Upper lobe of left lung (tissue), 6 donors: ENCODE measurements around the gene PPP2R2B. TPM values are rescaled to one million over a fixed set of nuclear protein-coding genes. Genes with fewer than 3 reads are reported as not detected.

Experiments used
- ATAC-seq, 2 donors: fragments of 200-7000 bp; cut with Tn5 transposase; one replicate each; pipeline ENCODE4 v1.9.1; 2022; ENCODE audit warnings: mild to moderate bottlenecking in 2 of 2, moderate library complexity in 2 of 2; ENCODE audit not compliant: low FRiP score in 2 of 2
- DNase-seq, 2 donors: peaks; one replicate each; pipeline ENCODE4 v3.0.0-alpha.2; 2019 to 2020
- H3K27ac ChIP-seq, 4 donors: fragments of 200-600 bp; sonication (generic); one replicate each; pipeline ENCODE4 v1.5.1; 2016 to 2019
- H3K27me3 ChIP-seq, 4 donors: fragments of 200-600 bp; sonication (generic); one replicate each; pipeline ENCODE4 v1.5.1; 2017 to 2019
- H3K36me3 ChIP-seq, 4 donors: fragments of 200-600 bp; sonication (generic); one replicate each; pipeline ENCODE4 v1.5.1; 2016 to 2019
- H3K4me1 ChIP-seq, 4 donors: fragments of 200-600 bp; sonication (generic); one replicate each; pipeline ENCODE4 v1.5.1; 2018 to 2019
- H3K4me3 ChIP-seq, 4 donors: fragments of 200-600 bp; sonication (generic); one replicate each; pipeline ENCODE4 v1.5.1; 2017 to 2019; ENCODE audit warnings: mild to moderate bottlenecking in 2 of 4, moderate library complexity in 1 of 4
- H3K9me3 ChIP-seq, 4 donors: fragments of 200-600 bp; sonication (generic); one replicate each; pipeline ENCODE4 v1.5.1; 2018 to 2019
- EP300 ChIP-seq, 4 donors: sonication (generic); formaldehyde crosslinking; IDR thresholded peaks; one replicate each; pipeline ENCODE4 v1.5.1; 2017; ENCODE audit warnings: antibody characterized with exemption in 4 of 4, control low read depth in 2 of 4
- POLR2A ChIP-seq, 4 donors: fragments of 450-650 bp; IDR thresholded peaks; one replicate each; pipeline ENCODE4 v1.5.1; 2016 to 2017; ENCODE audit warnings: antibody characterized with exemption in 4 of 4, mild to moderate bottlenecking in 2 of 4
- POLR2AphosphoS5 ChIP-seq, 2 donors: sonication (generic); formaldehyde crosslinking; IDR thresholded peaks; one replicate each; pipeline ENCODE4 v1.5.1; 2017; ENCODE audit warnings: antibody characterized with exemption in 2 of 2
- WGBS, 2 donors: methylation state at CpG; one replicate each; pipeline ENCODE4 v1.1.5; 2017 to 2018; 5-methylcytosine and 5-hydroxymethylcytosine counted together
- total RNA-seq, 6 donors: library from RNA; depleted of rRNA in 4 of 6; stranded (reverse); fragments of >200 nt in 4 of 6; gene quantifications; one replicate each; pipeline versions ENCODE4 v1.1.0 to v1.2.1, GENCODE V29; 2016 to 2021
- TF ChIP-seq, protein P1 (sequence below), 6 experiments: fragments of 450-650 bp in 4 of 6; fragments of 200-600 bp in 2 of 6; sonication (generic) in 2 of 6; IDR thresholded peaks; one replicate each; pipeline ENCODE4 v1.5.1; 2016 to 2019; ENCODE audit warnings: antibody characterized with exemption in 6 of 6
- donor health status: DM: no; HTN: no; CAD: no; lungs with moderate emphysema.
- donor health status: DM: no; HTN: yes; CAD: no; lungs with severe emphysema.

Gene PPP2R2B
- total RNA-seq, 6 donors from 2014 or later = 0.49 to 7.4 (median 1.3) TPM

DNA sequence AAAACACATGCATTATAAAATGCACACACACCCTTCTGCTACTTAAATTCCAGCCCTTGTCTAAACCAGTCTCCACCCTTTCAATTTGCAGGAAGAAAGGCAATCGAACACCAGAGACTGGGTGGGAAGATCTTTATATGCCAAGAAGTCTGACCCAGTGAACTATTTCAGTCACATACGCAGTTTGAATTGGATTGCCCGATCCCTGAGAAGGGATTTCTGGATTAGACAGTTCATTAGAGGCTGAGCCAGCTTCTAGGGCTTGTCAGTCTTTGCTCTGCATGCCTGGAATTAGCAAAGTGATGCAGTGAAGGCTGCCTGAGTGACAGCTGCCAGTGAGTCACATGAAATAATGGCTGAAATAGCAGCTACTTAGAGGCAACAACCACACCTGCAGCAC, 159.9 kb downstream of the PPP2R2B start:
- no peak for TF ChIP-seq POLR2A (IDR thresholded peaks at IDR 0.05)
- TF ChIP-seq EP300 (IDR thresholded peaks at IDR 0.05) = no peak
- TF ChIP-seq, protein P1, sequence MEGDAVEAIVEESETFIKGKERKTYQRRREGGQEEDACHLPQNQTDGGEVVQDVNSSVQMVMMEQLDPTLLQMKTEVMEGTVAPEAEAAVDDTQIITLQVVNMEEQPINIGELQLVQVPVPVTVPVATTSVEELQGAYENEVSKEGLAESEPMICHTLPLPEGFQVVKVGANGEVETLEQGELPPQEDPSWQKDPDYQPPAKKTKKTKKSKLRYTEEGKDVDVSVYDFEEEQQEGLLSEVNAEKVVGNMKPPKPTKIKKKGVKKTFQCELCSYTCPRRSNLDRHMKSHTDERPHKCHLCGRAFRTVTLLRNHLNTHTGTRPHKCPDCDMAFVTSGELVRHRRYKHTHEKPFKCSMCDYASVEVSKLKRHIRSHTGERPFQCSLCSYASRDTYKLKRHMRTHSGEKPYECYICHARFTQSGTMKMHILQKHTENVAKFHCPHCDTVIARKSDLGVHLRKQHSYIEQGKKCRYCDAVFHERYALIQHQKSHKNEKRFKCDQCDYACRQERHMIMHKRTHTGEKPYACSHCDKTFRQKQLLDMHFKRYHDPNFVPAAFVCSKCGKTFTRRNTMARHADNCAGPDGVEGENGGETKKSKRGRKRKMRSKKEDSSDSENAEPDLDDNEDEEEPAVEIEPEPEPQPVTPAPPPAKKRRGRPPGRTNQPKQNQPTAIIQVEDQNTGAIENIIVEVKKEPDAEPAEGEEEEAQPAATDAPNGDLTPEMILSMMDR (IDR thresholded peaks at IDR 0.05) = no peak
- no peak for TF ChIP-seq POLR2AphosphoS5 (IDR thresholded peaks at IDR 0.05)
- Histone ChIP-seq H3K4me1 (no peaks in the 10 kb centered on the region), H3K4me3 (no peak overlapping the region), H3K9me3 (no peaks in the 10 kb centered on the region), H3K36me3 (no peaks in the 10 kb centered on the region), H3K27ac (no peak overlapping the region), H3K27me3 (no peaks in the 10 kb centered on the region)
- WGBS, 2 donors = 76 to 84% methylated on average over 3 of the region's 3 CpGs
- ATAC-seq (peak in 1 of 2 donors; percentile 68), DNase-seq (no peak)

GRCh38 chr5:146717951-146718350, 160.6 kb downstream of the PPP2R2B start:
- TF ChIP-seq POLR2A (IDR thresholded peaks at IDR 0.05) = no peak
- TF ChIP-seq, protein P1 (IDR thresholded peaks at IDR 0.05) = no peak
- no peak for TF ChIP-seq POLR2AphosphoS5 (IDR thresholded peaks at IDR 0.05)
- TF ChIP-seq EP300 (IDR thresholded peaks at IDR 0.05) = no peak
- ATAC-seq (no peak), DNase-seq (no peak)
- H3K36me3 ChIP-seq = no peaks in the 10 kb centered on the region
- H3K27me3 ChIP-seq = no peaks in the 10 kb centered on the region
- H3K27ac ChIP-seq = no peak overlapping the region
- H3K9me3 ChIP-seq = no peaks in the 10 kb centered on the region
- H3K4me1 ChIP-seq = no peaks in the 10 kb centered on the region
- H3K4me3 ChIP-seq = no peak overlapping the region
- WGBS, 2 donors = 65 to 66% methylated on average over 3 of the region's 3 CpGs

- ATAC-seq = no peak
- TF ChIP-seq, protein P1 (IDR thresholded peaks at IDR 0.05) = no peak
- TF ChIP-seq POLR2A (IDR thresholded peaks at IDR 0.05) (no peak), POLR2AphosphoS5 (IDR thresholded peaks at IDR 0.05) (no peak), EP300 (IDR thresholded peaks at IDR 0.05) (no peak)
- DNase-seq = no peak
- Histone ChIP-seq H3K9me3 (no peaks in the 10 kb centered on the region), H3K4me3 (no peak overlapping the region), H3K4me1 (no peaks in the 10 kb centered on the region), H3K27ac (no peak overlapping the region), H3K36me3 (no peaks in the 10 kb centered on the region), H3K27me3 (no peaks in the 10 kb centered on the region)
Measured at GRCh38 chr5:146716636-146717035, 161.9 kb downstream of the PPP2R2B start.

DNA sequence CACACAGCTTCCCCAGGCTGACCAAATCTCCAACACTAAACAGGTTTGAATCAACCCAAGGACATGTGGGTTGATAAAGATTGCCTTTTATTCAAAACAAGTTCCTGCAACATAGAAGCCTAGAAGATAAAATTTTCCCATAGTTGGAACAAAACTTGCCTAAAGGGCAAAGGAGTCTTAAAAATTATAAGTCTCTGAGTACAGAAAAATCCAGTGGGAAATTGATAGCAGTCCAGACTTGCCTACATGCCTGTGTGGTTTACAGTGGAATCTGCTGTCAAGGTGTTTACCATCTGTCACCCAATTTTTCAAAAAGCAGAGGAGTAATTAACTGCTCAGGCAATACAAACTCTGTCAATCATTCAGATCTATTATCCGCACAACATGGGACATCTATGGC, 168.2 kb downstream of the PPP2R2B start:
- H3K27ac ChIP-seq = no peak overlapping the region
- ATAC-seq (no peak), DNase-seq (no peak)
- no peaks in the 10 kb centered on the region for H3K9me3 ChIP-seq
- H3K4me3 ChIP-seq = no peak overlapping the region
- TF ChIP-seq EP300 (IDR thresholded peaks at IDR 0.05) (no peak), POLR2AphosphoS5 (IDR thresholded peaks at IDR 0.05) (no peak), POLR2A (IDR thresholded peaks at IDR 0.05) (no peak)
- TF ChIP-seq, protein P1 (IDR thresholded peaks at IDR 0.05) = no peak
- no peaks in the 10 kb centered on the region for H3K4me1 ChIP-seq
- H3K27me3 ChIP-seq = no peaks in the 10 kb centered on the region
- 86 to 100% methylated on average over 1 of the region's 1 CpG for WGBS, 2 donors
- H3K36me3 ChIP-seq = no peaks in the 10 kb centered on the region

DNA sequence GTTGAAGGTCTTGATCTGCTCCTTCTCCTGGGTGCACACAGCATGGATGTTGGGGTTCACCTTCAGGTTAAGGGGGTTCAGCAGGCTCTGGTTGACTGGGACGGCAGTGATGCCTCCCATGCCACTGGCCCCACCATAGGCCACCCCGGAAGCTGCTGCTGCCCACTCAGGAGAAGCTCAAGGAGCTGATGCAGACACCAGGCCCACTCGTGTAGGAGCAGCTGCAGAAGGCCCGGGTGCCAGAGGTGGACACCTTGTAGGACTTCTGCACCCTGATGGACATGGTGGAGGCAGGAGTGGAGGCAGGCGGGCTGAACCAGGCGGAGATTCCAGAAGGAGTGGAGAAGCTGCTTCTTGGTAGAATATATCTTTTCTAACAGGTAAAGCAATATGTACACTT, 171.2 kb downstream of the PPP2R2B start:
- TF ChIP-seq, protein P1 (IDR thresholded peaks at IDR 0.05) = no peak
- TF ChIP-seq EP300 (IDR thresholded peaks at IDR 0.05) (no peak), POLR2A (IDR thresholded peaks at IDR 0.05) (no peak), POLR2AphosphoS5 (IDR thresholded peaks at IDR 0.05) (no peak)
- Histone ChIP-seq H3K4me1 (no peaks in the 10 kb centered on the region), H3K4me3 (no peak overlapping the region), H3K27me3 (no peaks in the 10 kb centered on the region), H3K36me3 (no peaks in the 10 kb centered on the region), H3K27ac (no peak overlapping the region), H3K9me3 (no peaks in the 10 kb centered on the region)
- 86 to 100% methylated on average over 2 to 6 of the region's 6 CpGs for WGBS, 2 donors
- ATAC-seq = no peak
- DNase-seq = peak in 1 of 2 donors; percentile 25
